HepG2 (cell line): ENCODE measurements around the gene GADD45B. TPM values are rescaled to one million over a fixed set of nuclear protein-coding genes. Genes with fewer than 3 reads are reported as not detected.

Experiments used
- AGO1 ChIP-seq: fragments of 200-400 bp; formaldehyde crosslinking; IDR thresholded peaks from 2 replicates; pipeline ENCODE4 v1.6.1; 2017; ENCODE audit warnings: mild to moderate bottlenecking, low read depth, low read length, moderate library complexity; ENCODE audit not compliant: poor library complexity, severe bottlenecking
- AGO2 ChIP-seq: fragments of 200-400 bp; formaldehyde crosslinking; optimal IDR thresholded peaks from 2 replicates; pipeline ENCODE3; 2017; ENCODE audit warnings: mild to moderate bottlenecking, low read depth, low read length, moderate library complexity
- ATF3 ChIP-seq: sonication (generic); formaldehyde crosslinking; IDR thresholded peaks from 2 replicates; pipeline ENCODE4 v1.4.0; 2020; ENCODE audit warnings: missing genetic modification reagents
- CHCHD3 ChIP-seq: sonication (generic); formaldehyde crosslinking; IDR thresholded peaks from 2 replicates; pipeline ENCODE4 v1.8.0; 2022; ENCODE audit warnings: mild to moderate bottlenecking, missing genetic modification reagents, moderate library complexity
- HHEX ChIP-seq: IDR thresholded peaks from 2 replicates; pipeline ENCODE4 v1.6.1; 2016; ENCODE audit warnings: control low read depth
- JUN ChIP-seq: sonication (generic); formaldehyde crosslinking; IDR thresholded peaks from 2 replicates; pipeline ENCODE4 v1.4.0; 2020; ENCODE audit warnings: mild to moderate bottlenecking, missing genetic modification reagents
- MED13 ChIP-seq: sonication (generic); formaldehyde crosslinking; IDR thresholded peaks from 2 replicates; pipeline ENCODE4 v1.5.0; 2020; ENCODE audit warnings: missing genetic modification reagents
- NFIB ChIP-seq: sonication (generic); formaldehyde crosslinking; IDR thresholded peaks from 2 replicates; pipeline ENCODE4 v1.9.0; 2021; ENCODE audit warnings: missing genetic modification reagents, mild to moderate bottlenecking, borderline replicate concordance
- SAP130 ChIP-seq: IDR thresholded peaks from 2 replicates; pipeline ENCODE4 v1.6.1; 2016; ENCODE audit warnings: low read depth
- SNAPC2 ChIP-seq: sonication (generic); formaldehyde crosslinking; IDR thresholded peaks from 2 replicates; pipeline ENCODE4 v1.8.1; 2022; ENCODE audit warnings: mild to moderate bottlenecking, missing genetic modification reagents
- TRIM22 ChIP-seq: fragments of 450-650 bp; IDR thresholded peaks from 2 replicates; pipeline ENCODE4 v1.6.1; 2017
- ZBTB21 ChIP-seq: sonication (generic); formaldehyde crosslinking; IDR thresholded peaks from 2 replicates; pipeline ENCODE4 v1.4.0; 2020; ENCODE audit warnings: missing genetic modification reagents
- ZBTB43 ChIP-seq: sonication (generic); formaldehyde crosslinking; conservative IDR thresholded peaks from 2 replicates; pipeline ENCODE4 v1.4.0; 2020; ENCODE audit warnings: missing genetic modification reagents
- ZFY ChIP-seq: sonication (generic); formaldehyde crosslinking; IDR thresholded peaks from 2 replicates; pipeline ENCODE4 v1.4.0; 2020; ENCODE audit warnings: missing genetic modification reagents
- ZNF280D ChIP-seq: sonication (generic); formaldehyde crosslinking; IDR thresholded peaks from 2 replicates; pipeline ENCODE4 v1.5.1; 2020; ENCODE audit warnings: mild to moderate bottlenecking, missing genetic modification reagents
- ZNF430 ChIP-seq: sonication (generic); formaldehyde crosslinking; IDR thresholded peaks from 2 replicates; pipeline ENCODE4 v1.9.0; 2021; ENCODE audit warnings: mild to moderate bottlenecking, missing genetic modification reagents
- ZNF772 ChIP-seq: sonication (generic); formaldehyde crosslinking; IDR thresholded peaks from 2 replicates; pipeline ENCODE4 v1.5.0; 2020; ENCODE audit warnings: mild to moderate bottlenecking, missing genetic modification reagents
- polyA plus RNA-seq, 8 experiments: library from polyadenylated mRNA; depleted of rRNA in 3 of 8; stranded (reverse) in 7 of 8; unstranded in 1 of 8; fragments of >200 nt; fragmentation: Illumina TruSeq in 4 of 8; extraction: Trizol in 4 of 8; gene quantifications; 2 replicates each; pipeline versions ENCODE4 v1.2.1 to v1.2.3, GENCODE V29; 2011 to 2016; ENCODE audit warnings: low read depth in 4 of 8, missing spikeins in 1 of 8, mixed read lengths in 1 of 8; ENCODE audit not compliant: insufficient read depth in 1 of 8
- total RNA-seq, 5 experiments: library from RNA; depleted of rRNA; stranded (reverse); fragments of >200 nt; fragmentation: Illumina TruSeq; extraction: Trizol; gene quantifications; 2 replicates each; pipeline ENCODE4 v1.2.3, GENCODE V29; 2016; ENCODE audit warnings: low read depth in 1 of 5
- TF ChIP-seq, protein P1 (sequence below): sonication (generic); formaldehyde crosslinking; conservative IDR thresholded peaks from 2 replicates; pipeline ENCODE4 v1.8.0; 2022; ENCODE audit warnings: mild to moderate bottlenecking, moderate library complexity, missing genetic modification reagents

The GADD45B gene
- total and polyA plus RNA-seq, 2 of the 13 experiments (the other 11 are each of a cell fraction or from before 2014, with no cell fraction given) = 4.6 to 34.1 TPM

DNA sequence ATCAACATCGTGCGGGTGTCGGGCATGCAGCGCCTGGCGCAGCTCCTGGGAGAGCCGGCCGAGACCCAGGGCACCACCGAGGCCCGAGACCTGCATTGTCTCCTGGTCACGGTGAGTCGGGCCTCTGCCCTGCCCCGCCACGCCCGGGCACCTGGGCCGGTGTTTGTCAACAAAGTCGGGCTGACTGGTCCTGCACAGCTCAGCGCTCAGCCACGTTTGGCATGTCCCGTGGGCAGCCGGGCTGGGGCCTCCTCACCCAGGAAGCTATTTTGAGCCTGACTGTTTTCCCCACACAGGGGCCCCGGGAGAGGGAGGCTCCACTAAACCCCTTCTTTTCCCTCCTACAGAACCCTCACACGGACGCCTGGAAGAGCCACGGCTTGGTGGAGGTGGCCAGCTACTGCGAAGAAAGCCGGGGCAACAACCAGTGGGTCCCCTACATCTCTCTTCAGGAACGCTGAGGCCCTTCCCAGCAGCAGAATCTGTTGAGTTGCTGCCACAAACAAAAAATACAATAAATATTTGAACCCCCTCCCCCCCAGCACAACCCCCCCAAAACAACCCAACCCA is 1.3 kb downstream of the GADD45B start (continued):
- TF ChIP-seq ZBTB21 (CRISPR knock-in tag) (no peak), ZNF772 (CRISPR knock-in tag) (no peak), CHCHD3 (CRISPR knock-in tag) (no peak), ZFY (no peak), SAP130 (peak; percentile 14; the same call in 1 of the 2 replicates), AGO1 (peak; percentile 62), TRIM22 (no peak), ZNF430 (CRISPR knock-in tag) (no peak), ZBTB43 (no peak), ATF3 (no peak), SNAPC2 (no peak), HHEX (CRISPR knock-in tag) (no peak), MED13 (CRISPR knock-in tag) (no peak), ZNF280D (CRISPR knock-in tag) (no peak), JUN (CRISPR knock-in tag) (no peak), NFIB (CRISPR knock-in tag) (no peak), AGO2 (peak; percentile 51)
- TF ChIP-seq, protein P1, sequence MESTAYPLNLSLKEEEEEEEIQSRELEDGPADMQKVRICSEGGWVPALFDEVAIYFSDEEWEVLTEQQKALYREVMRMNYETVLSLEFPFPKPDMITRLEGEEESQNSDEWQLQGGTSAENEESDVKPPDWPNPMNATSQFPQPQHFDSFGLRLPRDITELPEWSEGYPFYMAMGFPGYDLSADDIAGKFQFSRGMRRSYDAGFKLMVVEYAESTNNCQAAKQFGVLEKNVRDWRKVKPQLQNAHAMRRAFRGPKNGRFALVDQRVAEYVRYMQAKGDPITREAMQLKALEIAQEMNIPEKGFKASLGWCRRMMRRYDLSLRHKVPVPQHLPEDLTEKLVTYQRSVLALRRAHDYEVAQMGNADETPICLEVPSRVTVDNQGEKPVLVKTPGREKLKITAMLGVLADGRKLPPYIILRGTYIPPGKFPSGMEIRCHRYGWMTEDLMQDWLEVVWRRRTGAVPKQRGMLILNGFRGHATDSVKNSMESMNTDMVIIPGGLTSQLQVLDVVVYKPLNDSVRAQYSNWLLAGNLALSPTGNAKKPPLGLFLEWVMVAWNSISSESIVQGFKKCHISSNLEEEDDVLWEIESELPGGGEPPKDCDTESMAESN (CRISPR knock-in tag) = no peak
